Activated T-helper 1 cell treated with anti-CD3 and anti-CD28 coated beads, Interleukin-12 subunit alpha, Interleukin-12 subunit beta, Interleukin-2, Interleukin-4 antibody, amounts not matched to agents 30 ng/mL and 10 ng/mL and 1 ng/mL, durations not matched to agents 14 hours and 24 hours and 36 hours (primary cell): ENCODE data around the gene IRF2BPL. TPM values are rescaled to one million over a fixed set of nuclear protein-coding genes. Genes with fewer than 3 reads are reported as not detected.

Experiments
- DNase-seq: peaks from one replicate; pipeline ENCODE4 v3.0.0; 2021; ENCODE audit warnings: low spot score
- H3K27ac Mint-ChIP-seq: one replicate; pipeline ENCODE4 v1.8.0; 2021; ENCODE audit warnings: mild to moderate bottlenecking, mixed read lengths
- H3K27me3 Mint-ChIP-seq: one replicate; pipeline ENCODE4 v1.8.0; 2022; ENCODE audit warnings: mild to moderate bottlenecking, moderate library complexity, mixed read lengths; ENCODE audit not compliant: insufficient read depth
- H3K36me3 Mint-ChIP-seq: one replicate; pipeline ENCODE4 v1.8.0; 2021; ENCODE audit warnings: low read depth, mixed read lengths
- H3K4me1 Mint-ChIP-seq: one replicate; pipeline ENCODE4 v1.8.0; 2021; ENCODE audit warnings: low read depth, mixed read lengths
- H3K4me3 Mint-ChIP-seq: one replicate; pipeline ENCODE4 v1.8.0; 2021; ENCODE audit warnings: mild to moderate bottlenecking, moderate library complexity, mixed read lengths
- H3K9me3 Mint-ChIP-seq: one replicate; pipeline ENCODE4 v1.8.0; 2021; ENCODE audit warnings: mixed read lengths
- intact Hi-C: fragments of 100-400 bp; cut with micrococcal nuclease; formaldehyde crosslinking; loops from one replicate; pipeline ENCODE4 v1.15.1; 2024
- total RNA-seq: library from RNA; stranded (reverse); gene quantifications from 2 replicates; pipeline ENCODE4 v1.2.3, GENCODE V29; 2022

The IRF2BPL gene
- total RNA-seq, 1 donor from 2014 or later = 26.5 TPM

DNA sequence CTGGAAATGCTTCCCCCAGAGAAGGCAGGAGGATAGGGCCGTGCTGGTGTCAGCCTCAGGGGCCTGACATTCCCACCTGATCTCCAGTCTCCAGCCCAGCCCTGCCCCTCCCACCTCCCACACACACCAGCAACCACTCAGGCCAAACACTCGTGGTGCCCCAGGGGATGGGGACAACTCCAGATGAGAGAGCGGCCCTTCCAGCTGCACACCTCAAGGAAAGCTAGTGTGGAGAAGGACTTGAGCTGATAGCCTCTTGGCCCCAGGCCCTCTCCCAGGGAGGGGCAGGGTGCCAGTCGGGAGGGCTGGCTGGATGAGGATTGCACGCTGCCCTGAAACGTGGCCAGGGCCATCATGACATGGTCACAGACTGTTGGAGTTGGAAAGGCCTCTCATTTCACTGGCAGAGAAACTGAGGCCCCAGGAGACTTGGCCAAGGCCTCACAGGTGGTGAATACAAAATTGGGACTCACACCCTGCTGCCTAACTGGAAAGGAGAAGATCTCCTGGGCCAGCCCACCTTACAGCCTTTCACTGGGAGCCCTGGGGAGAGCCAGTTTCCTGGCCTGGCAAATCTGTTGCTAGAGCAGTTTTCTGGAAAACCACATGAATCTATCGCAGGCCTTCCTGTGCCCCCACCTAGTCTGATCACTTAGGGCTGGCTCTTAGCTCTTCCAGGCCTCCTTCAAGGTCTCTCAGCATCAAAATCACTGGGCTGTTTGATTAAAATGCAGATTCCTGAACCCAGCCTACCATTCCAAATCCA, 52.1 kb downstream of the IRF2BPL start:
- no peak for DNase-seq
- Mint-ChIP-seq H3K27me3 (no peaks in the 10 kb centered on the region), H3K36me3 (peaks cover 2% of the 10 kb centered on the region), H3K4me3 (no peak overlapping the region), H3K4me1 (peaks cover 27% of the 10 kb centered on the region), H3K9me3 (peaks cover 6% of the 10 kb centered on the region), H3K27ac (peak overlapping the region; percentile 90)
- intact Hi-C loops = loop anchor here (5.0 kb wide), 1 partner anchor 164 kb away; the partner anchor contains the start of gene ANGEL1

DNA sequence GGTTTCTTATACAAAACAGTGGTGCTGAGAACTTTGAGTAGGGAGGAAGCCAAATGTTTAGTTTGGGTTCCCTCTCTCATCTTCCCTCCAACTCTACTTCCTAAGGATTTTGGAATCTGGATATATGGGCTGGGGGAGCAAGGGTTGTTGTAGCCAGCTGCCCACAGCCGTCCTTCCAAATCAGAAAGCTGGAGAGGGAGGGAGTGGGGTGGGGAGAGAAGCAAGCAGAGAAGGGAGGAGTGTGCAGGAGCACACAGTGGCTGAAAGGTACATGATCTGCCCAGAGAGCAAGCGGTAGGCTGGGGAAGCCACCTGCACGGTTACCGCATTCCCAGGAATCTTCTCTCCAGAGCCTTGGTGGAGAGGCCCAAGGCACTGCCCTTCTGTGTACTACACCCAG, 52.7 kb downstream of the IRF2BPL start:
- intact Hi-C loops = loop anchor here (5.0 kb wide), 1 partner anchor 164 kb away; the partner anchor contains the start of gene ANGEL1
- no peak overlapping the region for H3K4me3 Mint-ChIP-seq
- H3K9me3 Mint-ChIP-seq = no peaks in the 10 kb centered on the region
- peaks cover 27% of the 10 kb centered on the region for H3K4me1 Mint-ChIP-seq
- H3K27me3 Mint-ChIP-seq = no peaks in the 10 kb centered on the region
- peaks cover 2% of the 10 kb centered on the region for H3K36me3 Mint-ChIP-seq
- DNase-seq = no peak
- H3K27ac Mint-ChIP-seq = no peak overlapping the region

DNA sequence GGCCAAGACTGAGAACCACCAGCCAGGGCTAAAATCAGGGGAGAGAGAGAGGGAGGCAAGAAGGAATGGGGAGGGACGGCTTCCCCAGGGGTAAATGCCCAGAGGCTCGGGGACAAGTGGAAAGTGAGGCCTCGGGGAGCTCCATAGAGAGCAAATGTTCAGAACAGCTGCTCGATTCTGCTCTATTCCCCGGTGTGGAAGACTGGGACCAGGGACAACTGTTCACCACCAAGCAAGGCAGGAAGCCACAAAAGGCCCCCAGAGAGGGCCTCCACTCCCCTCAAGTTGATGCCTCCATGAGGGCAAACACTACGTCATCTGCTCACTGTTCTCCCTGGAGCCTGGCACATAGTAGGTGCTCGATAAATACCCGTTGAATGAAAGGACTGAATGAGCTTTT, 53.5 kb downstream of the IRF2BPL start:
- H3K27ac Mint-ChIP-seq = peak overlapping the region; percentile 37
- H3K36me3 Mint-ChIP-seq = peaks cover 2% of the 10 kb centered on the region

More for the DNA sequence above, 53.5 kb downstream of the IRF2BPL start:
- Mint-ChIP-seq H3K27me3 (no peaks in the 10 kb centered on the region), H3K4me1 (peaks cover 27% of the 10 kb centered on the region), H3K9me3 (no peaks in the 10 kb centered on the region), H3K4me3 (no peak overlapping the region)
- intact Hi-C loops = loop anchor here (5.0 kb wide), 1 partner anchor 163 kb away; the partner anchor contains the start of gene ANGEL1
- no peak for DNase-seq

Other genes starting within 250 kb of the IRF2BPL start
- 14.1 and 14.8 TPM in 2 replicates for gene ANGEL1, start 215.8 kb downstream of the IRF2BPL start, total RNA-seq
- gene LRRC74A, start 202.3 kb downstream of the IRF2BPL start, total RNA-seq = not detected in 2 replicates
- gene CIPC, start 69.5 kb upstream of the IRF2BPL start, total RNA-seq = 10.3 and 11.5 TPM in 2 replicates
- not detected in 2 replicates for gene ZDHHC22, start 113.1 kb upstream of the IRF2BPL start, total RNA-seq
- gene TMEM63C, start 153.1 kb upstream of the IRF2BPL start, total RNA-seq = 1.6 TPM in 2 replicates
- not detected in 2 replicates for gene NGB, start 242.5 kb upstream of the IRF2BPL start, total RNA-seq